Bronchial epithelial cell (primary cell): Measurements from ENCODE around the gene EPM2A. TPM values are rescaled to one million over a fixed set of nuclear protein-coding genes. Genes with fewer than 3 reads are reported as not detected.

Source experiments
- DNase-seq: peaks from one replicate; pipeline ENCODE4 v3.0.0-alpha.2; 2010; ENCODE audit warnings: low read depth
- FAIRE-seq: peaks from 2 replicates; lab custom pipeline; 2011; peaks lifted over from hg19 to GRCh38; lab: Jason Lieb, UNC
- H3K27me3 ChIP-seq: 2 replicates; pipeline ENCODE4 v1.5.1; 2011; ENCODE audit warnings: low read length; ENCODE audit not compliant: control insufficient read depth, insufficient read depth
- H3K36me3 ChIP-seq: 2 replicates; pipeline ENCODE4 v1.5.1; 2011; ENCODE audit warnings: low read length; ENCODE audit not compliant: control insufficient read depth, insufficient read depth
- H3K4me3 ChIP-seq: 2 replicates; pipeline ENCODE4 v1.5.1; 2011; ENCODE audit warnings: mild to moderate bottlenecking, low read depth, low read length, control low read depth
- CTCF ChIP-seq: IDR thresholded peaks from 2 replicates; pipeline ENCODE4 v1.5.1; 2011; ENCODE audit warnings: mild to moderate bottlenecking, moderate library complexity, low read length, control low read depth, inconsistent platforms; ENCODE audit not compliant: insufficient read depth, severe bottlenecking
- total RNA-seq: library from RNA; depleted of rRNA; stranded (reverse); fragments of >200 nt; gene quantifications from 2 replicates; pipeline ENCODE4 v1.2.1, GENCODE V29; 2014

The EPM2A gene
- total RNA-seq, 1 donor from 2014 or later: 3.7 TPM

GRCh38 chr6:145651988-145652387 is 83.3 kb downstream of the EPM2A start:
- DNase-seq (no peak), FAIRE-seq (no peak)
- Histone ChIP-seq H3K4me3 (no peak overlapping the region), H3K27me3 (no peaks in the 10 kb centered on the region), H3K36me3 (no peaks in the 10 kb centered on the region)
- TF ChIP-seq CTCF: no peak

- no peak for FAIRE-seq
- Histone ChIP-seq H3K27me3 (no peaks in the 10 kb centered on the region), H3K4me3 (no peak overlapping the region), H3K36me3 (no peaks in the 10 kb centered on the region)
- TF ChIP-seq CTCF: no peak
- DNase-seq: no peak
Observed at GRCh38 chr6:145648149-145648548, 87.2 kb downstream of the EPM2A start.

GRCh38 chr6:145647602-145648001 is 87.7 kb downstream of the EPM2A start:
- no peak for TF ChIP-seq CTCF
- FAIRE-seq (no peak), DNase-seq (no peak)
- Histone ChIP-seq H3K27me3 (no peaks in the 10 kb centered on the region), H3K36me3 (no peaks in the 10 kb centered on the region), H3K4me3 (no peak overlapping the region)

- H3K4me3 ChIP-seq: no peak overlapping the region
- H3K27me3 ChIP-seq: no peaks in the 10 kb centered on the region
- DNase-seq (peak; percentile 38), FAIRE-seq (no peak)
- H3K36me3 ChIP-seq: no peaks in the 10 kb centered on the region
- no peak for TF ChIP-seq CTCF
Observed at GRCh38 chr6:145643760-145644159, 91.6 kb downstream of the EPM2A start.

GRCh38 chr6:145633981-145634627 is 101.2 kb downstream of the EPM2A start:
- Histone ChIP-seq H3K27me3 (no peaks in the 10 kb centered on the region), H3K36me3 (no peaks in the 10 kb centered on the region), H3K4me3 (no peak overlapping the region)
- DNase-seq: peak; percentile 65
- peak; percentile 88 for TF ChIP-seq CTCF
- FAIRE-seq: no peak

GRCh38 chr6:145632971-145633370 is 102.3 kb downstream of the EPM2A start:
- no peaks in the 10 kb centered on the region for H3K27me3 ChIP-seq
- DNase-seq (no peak), FAIRE-seq (no peak)
- H3K4me3 ChIP-seq: no peak overlapping the region
- H3K36me3 ChIP-seq: no peaks in the 10 kb centered on the region
- TF ChIP-seq CTCF: no peak
